Esophagus squamous epithelium (tissue), 5 donors: ENCODE results near the gene DLG2. TPM values are rescaled to one million over a fixed set of nuclear protein-coding genes. Genes with fewer than 3 reads are reported as not detected.

Source experiments
- DNase-seq: peaks from one replicate; lab custom pipeline; 2025; lab: John Stamatoyannopoulos, UW
- H3K27ac ChIP-seq, 4 donors: fragments of 200-600 bp; sonication (generic); one replicate each; pipeline ENCODE4 v1.5.1; 2016 to 2019; ENCODE audit warnings: mild to moderate bottlenecking in 1 of 4
- H3K27me3 ChIP-seq, 4 donors: fragments of 200-600 bp; sonication (generic); 1 replicate in 3 of 4; 2 replicates in 1 of 4; pipeline versions ENCODE4 v1.5.1 to v1.6.0; 2017 to 2021; ENCODE audit warnings: antibody characterized with exemption in 1 of 4
- H3K36me3 ChIP-seq, 3 donors: fragments of 200-600 bp; sonication (generic); one replicate each; pipeline ENCODE4 v1.5.1; 2016 to 2019
- H3K4me1 ChIP-seq, 3 donors: fragments of 200-600 bp; sonication (generic); one replicate each; pipeline ENCODE4 v1.5.1; 2017 to 2019
- H3K4me3 ChIP-seq, 4 donors: fragments of 200-600 bp; sonication (generic); 1 replicate in 3 of 4; 2 replicates in 1 of 4; pipeline ENCODE4 v1.5.1; 2016 to 2019; ENCODE audit warnings: mild to moderate bottlenecking in 2 of 4, moderate library complexity in 1 of 4
- H3K9me3 ChIP-seq, 3 donors: fragments of 200-600 bp; sonication (generic); one replicate each; pipeline ENCODE4 v1.5.1; 2016 to 2019
- CTCF ChIP-seq, 6 experiments: fragments of 450-650 bp in 4 of 6; fragments of 200-600 bp in 2 of 6; sonication (generic) in 2 of 6; IDR thresholded peaks; one replicate each; pipeline ENCODE4 v1.5.1; 2016 to 2019; ENCODE audit warnings: antibody characterized with exemption in 6 of 6, mild to moderate bottlenecking in 4 of 6, moderate library complexity in 4 of 6
- POLR2A ChIP-seq, 4 donors: fragments of 450-650 bp; IDR thresholded peaks; one replicate each; pipeline ENCODE4 v1.6.1; 2017; ENCODE audit warnings: antibody characterized with exemption in 4 of 4, mild to moderate bottlenecking in 4 of 4, moderate library complexity in 3 of 4
- WGBS, 2 donors: methylation state at CpG; one replicate each; pipeline ENCODE4 v1.1.5; 2018; 5-methylcytosine and 5-hydroxymethylcytosine counted together
- intact Hi-C: fragments of 100-400 bp; cut with DNase I; formaldehyde crosslinking; loops from one replicate; pipeline ENCODE4 v1.15.0; 2022
- total RNA-seq, 4 donors: library from RNA; depleted of rRNA; stranded (reverse); fragments of >200 nt; gene quantifications; one replicate each; pipeline ENCODE4 v1.1.0, GENCODE V29; 2016
- donor health status: DM: yes; HTN: yes; CAD: no.

Gene DLG2
- total RNA-seq, 4 donors from 2014 or later = 2.9 to 27.7 (median 12.6) TPM

GRCh38 chr11:84019571-84020194 lies 1607.5 kb downstream of the DLG2 start:
- no peak overlapping the region for H3K4me3 ChIP-seq
- no peaks in the 10 kb centered on the region for H3K27me3 ChIP-seq
- H3K36me3 ChIP-seq = no peaks in the 10 kb centered on the region
- 68 to 77% methylated on average over 5 of the region's 5 CpGs for WGBS, 2 donors
- H3K27ac ChIP-seq = no peak overlapping the region
- DNase-seq = no peak
- no peaks in the 10 kb centered on the region for H3K4me1 ChIP-seq
- intact Hi-C loops = no loop called here
- H3K9me3 ChIP-seq = no peaks in the 10 kb centered on the region
- TF ChIP-seq CTCF (IDR thresholded peaks at IDR 0.05) (no peak), POLR2A (IDR thresholded peaks at IDR 0.05) (no peak)

GRCh38 chr11:84014539-84014938 lies 1612.6 kb downstream of the DLG2 start:
- 74% methylated on average over 3 of the region's 3 CpGs for WGBS, 2 donors
- H3K36me3 ChIP-seq = no peaks in the 10 kb centered on the region
- intact Hi-C loops = no loop called here
- no peak overlapping the region for H3K4me3 ChIP-seq
- H3K27ac ChIP-seq = no peak overlapping the region
- H3K4me1 ChIP-seq = no peaks in the 10 kb centered on the region
- H3K9me3 ChIP-seq = no peaks in the 10 kb centered on the region
- H3K27me3 ChIP-seq = no peaks in the 10 kb centered on the region
- DNase-seq = no peak
- no peak for TF ChIP-seq POLR2A (IDR thresholded peaks at IDR 0.05)
- TF ChIP-seq CTCF (IDR thresholded peaks at IDR 0.05) = no peak

GRCh38 chr11:84012171-84012826 lies 1614.8 kb downstream of the DLG2 start:
- no peak for DNase-seq
- intact Hi-C loops = no loop called here
- Histone ChIP-seq H3K36me3 (no peaks in the 10 kb centered on the region), H3K27ac (no peak overlapping the region), H3K4me3 (no peak overlapping the region), H3K9me3 (no peaks in the 10 kb centered on the region), H3K4me1 (no peaks in the 10 kb centered on the region), H3K27me3 (no peaks in the 10 kb centered on the region)
- WGBS, 2 donors = 52 to 55% methylated on average over 4 of the region's 4 CpGs
- TF ChIP-seq CTCF (IDR thresholded peaks at IDR 0.05) = no peak
- TF ChIP-seq POLR2A (IDR thresholded peaks at IDR 0.05) = no peak

GRCh38 chr11:84003181-84003580 lies 1624.0 kb downstream of the DLG2 start:
- no peak overlapping the region for H3K4me3 ChIP-seq
- TF ChIP-seq CTCF (IDR thresholded peaks at IDR 0.05) = no peak
- TF ChIP-seq POLR2A (IDR thresholded peaks at IDR 0.05) = no peak
- no peaks in the 10 kb centered on the region for H3K27me3 ChIP-seq
- DNase-seq = no peak
- no peaks in the 10 kb centered on the region for H3K4me1 ChIP-seq
- no peak overlapping the region for H3K27ac ChIP-seq
- intact Hi-C loops = no loop called here
- no peaks in the 10 kb centered on the region for H3K36me3 ChIP-seq
- peaks cover 8 to 32% (median 24%) of the 10 kb centered on the region in 3 donors for H3K9me3 ChIP-seq

GRCh38 chr11:83998921-83999320 lies 1628.2 kb downstream of the DLG2 start:
- TF ChIP-seq POLR2A (IDR thresholded peaks at IDR 0.05) (no peak), CTCF (IDR thresholded peaks at IDR 0.05) (no peak)
- 75 to 80% methylated on average over 1 of the region's 1 CpG for WGBS, 2 donors
- Histone ChIP-seq H3K27ac (no peak overlapping the region), H3K4me1 (no peaks in the 10 kb centered on the region), H3K36me3 (no peaks in the 10 kb centered on the region), H3K9me3 (peaks cover 8 to 32% (median 24%) of the 10 kb centered on the region in 3 donors), H3K27me3 (no peaks in the 10 kb centered on the region), H3K4me3 (no peak overlapping the region)
- intact Hi-C loops = no loop called here
- no peak for DNase-seq
